GM19395 (cell line): Measurements from ENCODE around the gene ECM2.

Experiments
- ATAC-seq: cut with Tn5 transposase; IDR thresholded peaks from one replicate; pipeline ENCODE4 v1.9.1; 2021; ENCODE audit warnings: mild to moderate bottlenecking, moderate library complexity; ENCODE audit not compliant: unreplicated experiment

The ECM2 gene

DNA sequence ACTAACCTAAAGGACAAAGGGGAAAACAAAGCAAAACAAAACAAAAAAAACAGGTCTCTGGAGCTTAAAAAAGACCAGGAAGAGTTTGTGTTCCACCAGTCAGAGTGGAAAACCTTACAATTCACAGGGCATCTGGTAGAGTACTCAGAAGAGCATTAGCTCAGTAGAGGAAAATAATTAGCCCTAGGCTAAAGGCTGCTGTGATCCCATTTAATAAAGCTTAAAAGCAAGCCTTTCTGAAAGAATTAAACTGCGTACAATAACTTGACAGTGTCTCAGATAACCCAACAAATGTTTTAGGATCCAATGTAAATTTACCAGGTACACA, 7.3 kb downstream of the ECM2 start:
- no peak for ATAC-seq

DNA sequence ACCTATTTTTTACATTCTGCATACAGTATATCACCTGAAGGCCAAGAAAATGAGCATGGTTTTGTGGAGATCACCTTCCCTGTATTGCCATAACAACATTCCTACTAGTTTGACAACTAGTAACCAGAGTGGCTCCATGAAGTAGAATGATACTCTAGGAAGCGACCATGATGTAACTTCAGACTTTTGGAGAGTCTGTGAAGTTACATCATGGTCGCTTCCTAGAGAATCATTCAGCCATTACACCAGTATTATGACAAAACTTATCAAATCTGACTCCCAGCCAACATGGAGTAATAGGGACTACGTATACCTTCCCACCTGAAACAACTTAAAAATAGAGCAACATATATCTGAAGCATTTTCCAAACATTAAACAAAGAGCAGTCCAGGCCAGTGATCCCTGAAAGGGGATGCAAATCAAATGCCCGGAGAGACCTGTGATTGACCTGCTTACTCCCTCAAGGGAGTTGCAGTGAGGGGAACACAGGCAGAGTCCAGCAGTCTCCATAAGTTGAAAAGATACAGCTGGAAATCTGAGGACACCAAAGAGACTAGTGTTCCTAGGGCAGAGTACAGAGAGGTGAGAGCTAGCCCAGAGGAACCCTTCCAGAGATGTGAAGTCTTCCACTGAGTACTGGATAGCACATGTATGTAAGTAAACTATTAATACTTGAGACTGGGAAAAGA, 7.8 kb downstream of the ECM2 start:
- ATAC-seq: no peak

DNA sequence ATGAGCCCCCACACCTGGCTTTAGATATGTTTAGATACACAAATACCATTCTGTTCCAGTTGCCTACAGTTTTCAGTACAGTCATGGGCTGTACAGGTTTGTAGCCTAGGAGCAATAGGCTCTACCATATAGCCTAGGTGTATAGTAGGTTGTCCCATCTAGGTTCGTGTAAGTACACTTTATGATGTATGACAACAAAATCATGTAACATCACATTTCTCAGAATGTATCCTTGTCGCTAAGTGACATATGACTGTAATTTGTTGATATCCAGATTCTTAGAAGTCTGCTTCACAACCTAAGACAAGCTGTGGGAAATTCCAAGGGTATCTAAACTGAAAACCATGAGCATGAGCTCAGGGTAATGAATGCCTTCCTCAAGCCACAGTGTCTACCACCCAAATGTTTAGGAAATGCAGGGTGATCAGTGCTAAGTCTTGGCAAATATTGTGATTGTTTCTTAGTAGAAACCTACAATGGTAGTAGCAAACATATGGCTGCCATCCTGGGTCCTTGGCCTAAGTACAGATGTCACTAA, 8.4 kb downstream of the ECM2 start:
- no peak for ATAC-seq

DNA sequence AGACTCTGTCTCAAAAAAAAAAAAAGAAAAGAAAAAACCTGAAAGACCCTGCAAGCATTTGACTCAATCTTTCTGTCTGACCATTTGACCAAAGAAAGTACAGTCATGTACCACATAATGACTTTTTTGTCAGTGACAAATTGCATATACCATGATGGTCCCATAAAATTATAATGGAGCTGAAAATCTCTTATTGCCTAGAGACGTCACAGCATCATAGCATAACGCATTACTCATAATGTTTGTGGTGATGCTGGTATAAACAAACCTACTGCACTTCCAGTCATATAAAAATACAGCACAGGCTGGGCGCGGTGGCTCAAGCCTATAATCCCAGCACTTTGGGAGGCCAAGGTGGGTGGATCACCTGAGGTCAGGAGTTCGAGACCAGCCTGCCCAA, 10.5 kb downstream of the ECM2 start:
- ATAC-seq: no peak

DNA sequence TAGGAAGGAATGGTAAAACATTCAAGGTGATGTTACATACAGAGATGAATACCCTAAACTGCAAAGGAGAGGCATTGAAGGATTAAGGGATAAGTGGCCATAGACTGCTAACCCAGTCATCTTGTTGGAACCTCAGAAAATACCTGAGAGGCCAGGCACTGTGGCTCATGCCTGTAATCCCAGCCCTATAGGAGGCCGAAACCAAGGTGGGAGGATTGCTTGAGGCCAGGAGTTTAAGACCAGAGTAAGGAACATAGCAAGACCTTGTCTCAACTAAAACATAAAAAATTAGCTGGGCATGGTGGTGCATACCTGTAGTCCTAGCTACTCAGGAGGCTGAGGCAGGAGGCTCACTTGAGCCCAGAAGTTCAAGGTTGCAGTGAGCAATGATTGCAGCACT, 10.9 kb downstream of the ECM2 start:
- no peak for ATAC-seq

- ATAC-seq: no peak
These were observed 12.5 kb downstream of the ECM2 start for GRCh38 chr9:92522983-92523970.

- no peak for ATAC-seq
These were observed 15.0 kb downstream of the ECM2 start for GRCh38 chr9:92520837-92521236.

GRCh38 chr9:92518199-92518598, 17.6 kb downstream of the ECM2 start:
- no peak for ATAC-seq

DNA sequence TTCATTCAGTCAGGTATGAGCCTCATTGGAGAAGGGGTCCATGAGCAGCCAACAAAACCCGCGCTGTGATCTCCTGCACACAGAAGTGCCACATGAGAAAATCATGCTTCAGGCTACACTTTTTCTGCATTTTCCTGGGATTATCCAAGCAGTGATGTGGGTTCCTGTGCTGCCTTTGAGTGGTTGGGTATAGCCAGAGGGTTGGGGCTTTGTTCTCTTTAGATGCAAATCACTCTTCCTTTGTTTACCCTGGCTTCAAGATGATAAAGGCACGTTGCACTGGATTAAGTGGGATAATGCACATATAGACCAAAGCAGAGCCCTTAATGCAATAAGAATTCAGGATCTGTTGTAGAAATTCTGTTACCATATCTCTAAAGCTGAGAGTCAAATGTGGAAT, 18.7 kb downstream of the ECM2 start:
- ATAC-seq: no peak

GRCh38 chr9:92516521-92516920, 19.3 kb downstream of the ECM2 start:
- ATAC-seq: no peak

DNA sequence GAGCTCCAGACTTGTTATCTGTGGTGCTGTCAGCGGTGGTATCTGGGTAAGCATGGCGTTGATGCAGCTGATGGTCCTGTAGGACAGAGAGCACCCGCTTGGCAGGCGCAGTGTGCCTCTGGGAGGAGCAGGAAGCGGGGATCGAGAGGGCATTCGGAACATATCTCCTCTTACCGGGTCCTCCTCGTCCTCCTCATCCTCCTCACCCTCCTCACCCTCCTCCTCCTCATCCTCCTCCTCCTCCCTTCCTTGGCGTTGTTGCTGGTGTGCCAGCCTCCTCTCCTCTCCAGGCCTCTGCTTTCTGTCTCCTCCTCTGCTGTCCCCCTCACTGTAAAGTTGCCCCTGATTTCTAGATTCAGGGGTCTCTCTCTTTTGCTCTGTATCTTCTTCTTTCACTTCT, 21.2 kb downstream of the ECM2 start:
- no peak for ATAC-seq

DNA sequence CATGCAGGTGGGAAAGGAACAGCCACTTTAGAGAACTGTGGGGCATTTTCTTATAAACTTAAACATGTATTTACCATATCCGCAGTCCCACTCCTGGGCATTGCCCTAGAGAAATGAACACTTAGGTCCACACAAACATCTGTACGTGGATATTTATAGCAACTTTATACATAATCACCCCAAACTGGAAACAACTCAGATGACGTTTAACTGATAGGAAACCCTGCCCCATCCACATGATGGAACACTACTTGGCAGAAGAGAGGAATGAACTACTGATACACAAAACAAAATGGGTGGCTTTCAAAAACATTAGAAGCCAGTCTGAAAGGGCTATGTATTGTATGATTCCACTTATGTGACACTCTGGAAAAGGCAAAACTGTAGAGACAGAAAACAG, 22.4 kb downstream of the ECM2 start:
- no peak for ATAC-seq

DNA sequence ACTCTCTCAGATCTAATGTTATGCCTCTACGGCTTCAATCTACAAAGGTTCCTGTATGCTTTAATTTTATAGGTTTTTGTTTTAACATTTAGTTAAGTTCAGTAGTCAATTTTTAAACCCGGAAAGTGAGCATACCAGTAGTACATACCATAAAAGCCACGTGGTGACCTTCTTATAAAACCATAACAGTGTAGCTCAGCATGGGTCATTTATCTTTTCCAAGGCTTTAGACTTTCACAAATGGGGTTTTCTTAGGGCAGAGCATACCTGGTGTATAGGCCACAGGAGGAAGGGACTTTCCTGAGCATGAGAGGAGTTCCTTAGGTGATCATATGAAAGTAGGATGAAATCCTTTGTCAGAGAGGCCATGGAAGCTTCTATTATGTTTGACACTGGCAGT, 23.2 kb downstream of the ECM2 start:
- no peak for ATAC-seq

GRCh38 chr9:92510747-92511146, 25.0 kb downstream of the ECM2 start:
- ATAC-seq: no peak

- no peak for ATAC-seq
These were observed 26.7 kb downstream of the ECM2 start for GRCh38 chr9:92509050-92509449.

GRCh38 chr9:92508018-92508820, 27.6 kb downstream of the ECM2 start:
- ATAC-seq: no peak

- ATAC-seq: no peak
These were observed 28.3 kb downstream of the ECM2 start for GRCh38 chr9:92507496-92507895.

DNA sequence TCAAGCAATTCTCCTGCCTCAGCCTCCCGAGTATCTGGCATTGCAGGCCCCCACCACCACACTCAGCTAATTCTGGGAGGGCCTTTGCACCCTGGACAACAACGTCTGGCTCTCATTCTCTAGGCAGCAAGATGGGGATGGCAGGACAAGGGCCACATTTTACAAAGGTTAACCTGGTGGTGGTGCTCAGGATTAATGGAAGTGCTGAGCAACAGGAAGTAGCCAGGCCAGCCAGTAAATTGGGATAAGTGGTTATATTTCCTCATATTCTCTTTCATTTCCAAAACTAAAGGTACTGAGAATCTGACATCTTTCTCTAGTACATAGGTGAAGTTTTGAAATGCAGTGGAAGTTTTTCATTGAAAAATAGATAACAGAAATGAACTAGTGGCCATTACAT, 28.8 kb downstream of the ECM2 start:
- ATAC-seq: no peak

- no peak for ATAC-seq
These were observed 29.5 kb downstream of the ECM2 start for GRCh38 chr9:92506184-92506857.

DNA sequence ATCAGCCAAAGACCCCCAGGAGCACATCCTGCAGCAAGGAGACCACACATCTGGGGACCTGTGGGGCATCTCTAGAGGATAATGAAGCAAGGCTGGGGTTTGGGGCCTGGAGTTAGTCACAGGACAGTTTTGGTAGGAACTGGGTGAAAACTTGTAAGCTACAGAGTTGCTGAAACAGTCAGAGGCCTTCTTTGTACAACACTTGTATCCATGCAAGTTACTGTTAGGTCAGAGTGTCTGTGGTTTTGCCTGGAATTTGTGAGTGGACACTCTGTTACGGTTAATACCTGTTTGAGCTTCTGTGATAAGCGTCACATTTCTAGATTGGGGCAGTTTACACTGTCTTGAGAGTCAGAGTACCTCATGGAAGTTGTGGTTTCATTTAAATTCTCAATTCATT, 30.9 kb downstream of the ECM2 start:
- ATAC-seq: no peak

DNA sequence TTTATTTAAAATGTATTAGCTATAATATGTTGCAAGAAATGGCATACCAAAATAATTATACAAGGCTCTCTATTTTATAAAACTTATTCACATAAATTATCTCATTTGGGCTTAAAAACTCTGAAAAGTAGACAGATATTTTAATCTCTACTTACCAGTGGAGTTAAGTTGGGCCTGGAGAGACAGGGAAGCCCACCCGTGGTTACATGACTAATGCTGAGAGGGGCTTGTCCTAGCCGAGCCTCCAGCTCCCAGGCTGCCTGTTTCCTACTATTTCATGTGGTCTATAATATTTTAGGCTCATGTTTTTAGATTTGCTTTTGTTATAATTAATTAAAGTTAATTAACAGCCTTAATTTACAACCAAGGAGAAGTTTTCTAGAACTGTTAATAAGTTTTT, 32.6 kb downstream of the ECM2 start:
- no peak for ATAC-seq
